Osteoblast (primary cell): ENCODE data around the gene TMEM245. TPM values are rescaled to one million over a fixed set of nuclear protein-coding genes. Genes with fewer than 3 reads are reported as not detected.

Experiments
- DNase-seq: peaks from one replicate; pipeline ENCODE4 v3.0.0; 2011; ENCODE audit warnings: low spot score, mixed read lengths; ENCODE audit not compliant: insufficient read length; ENCODE audit errors: missing footprints
- H2AFZ ChIP-seq: 2 replicates; pipeline ENCODE4 v1.6.0; 2011; ENCODE audit warnings: mild to moderate bottlenecking, low read length
- H3K27ac ChIP-seq: 2 replicates; pipeline ENCODE4 v1.5.1; 2011; ENCODE audit warnings: mild to moderate bottlenecking, low read depth, low read length, moderate library complexity
- H3K27me3 ChIP-seq: 2 replicates; pipeline ENCODE4 v1.6.0; 2012; ENCODE audit warnings: mild to moderate bottlenecking, control low read depth, inconsistent platforms, low read length, moderate library complexity; ENCODE audit not compliant: insufficient read depth
- H3K36me3 ChIP-seq: 2 replicates; pipeline ENCODE4 v1.5.1; 2011; ENCODE audit warnings: mild to moderate bottlenecking, low read length, control low read depth, moderate library complexity; ENCODE audit not compliant: insufficient read depth
- H3K4me1 ChIP-seq: 2 replicates; pipeline ENCODE4 v1.5.1; 2011; ENCODE audit warnings: mild to moderate bottlenecking, low read length, control low read depth, moderate library complexity; ENCODE audit not compliant: insufficient read depth
- H3K4me2 ChIP-seq: 2 replicates; pipeline ENCODE4 v1.6.0; 2011; ENCODE audit warnings: mild to moderate bottlenecking, low read length; ENCODE audit not compliant: insufficient read depth
- H3K4me3 ChIP-seq: fragments of 200-600 bp; sonication (generic); 3 replicates; pipeline ENCODE4 v1.5.1; 2012; ENCODE audit warnings: mild to moderate bottlenecking, low read length, inconsistent platforms; ENCODE audit not compliant: insufficient read depth
- H3K79me2 ChIP-seq: 2 replicates; pipeline ENCODE4 v1.6.0; 2012; ENCODE audit warnings: mild to moderate bottlenecking, low read length, control low read depth, inconsistent platforms; ENCODE audit not compliant: insufficient read depth
- H3K9me3 ChIP-seq: 2 replicates; pipeline ENCODE4 v1.5.1; 2011; ENCODE audit warnings: low read depth, low read length, control low read depth
- H4K20me1 ChIP-seq: 2 replicates; pipeline ENCODE4 v1.6.0; 2012; ENCODE audit warnings: mild to moderate bottlenecking, low read length, control low read depth; ENCODE audit not compliant: insufficient read depth
- CTCF ChIP-seq: IDR thresholded peaks from 2 replicates; pipeline ENCODE4 v1.5.1; 2011; ENCODE audit warnings: mild to moderate bottlenecking, low read depth, low read length, moderate library complexity; ENCODE audit errors: extremely low read depth
- total RNA-seq: library from RNA; depleted of rRNA; stranded (reverse); fragments of >200 nt; gene quantifications from 2 replicates; pipeline ENCODE4 v1.2.3, GENCODE V29; 2012

The TMEM245 gene
- total RNA-seq, 1 donor: 45.2 TPM

DNA sequence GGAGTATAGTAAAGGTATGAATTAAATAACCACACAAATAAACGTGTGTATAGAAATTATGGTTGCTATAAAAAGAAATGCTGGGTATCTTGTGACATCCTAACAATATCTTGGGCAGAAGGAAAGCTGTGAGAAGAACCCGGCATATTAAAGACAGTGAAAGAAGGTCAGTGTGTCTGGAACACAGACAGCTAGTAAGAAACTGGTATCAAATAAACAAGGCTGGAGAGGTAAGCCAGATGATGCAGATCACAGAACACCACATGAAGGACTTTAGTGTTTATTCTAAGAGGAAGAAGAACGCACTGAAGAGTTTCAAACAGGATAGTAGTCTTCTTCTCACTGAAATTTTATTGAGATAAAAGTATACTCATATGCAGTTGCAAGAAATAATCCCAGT lies 24.4 kb downstream of the TMEM245 start:
- peaks cover 31% of the 10 kb centered on the region for H3K4me1 ChIP-seq
- H3K27me3 ChIP-seq: no peaks in the 10 kb centered on the region
- H3K79me2 ChIP-seq: peaks cover 76% of the 10 kb centered on the region
- no peak for DNase-seq
- H3K4me3 ChIP-seq: no peak overlapping the region
- TF ChIP-seq CTCF: no peak
- H3K27ac ChIP-seq: no peak overlapping the region
- H3K9me3 ChIP-seq: no peaks in the 10 kb centered on the region
- H3K36me3 ChIP-seq: peaks cover 22% of the 10 kb centered on the region
- no peak overlapping the region for H3K4me2 ChIP-seq
- peaks cover 48% of the 10 kb centered on the region for H4K20me1 ChIP-seq
- no peak overlapping the region for H2AFZ ChIP-seq

DNA sequence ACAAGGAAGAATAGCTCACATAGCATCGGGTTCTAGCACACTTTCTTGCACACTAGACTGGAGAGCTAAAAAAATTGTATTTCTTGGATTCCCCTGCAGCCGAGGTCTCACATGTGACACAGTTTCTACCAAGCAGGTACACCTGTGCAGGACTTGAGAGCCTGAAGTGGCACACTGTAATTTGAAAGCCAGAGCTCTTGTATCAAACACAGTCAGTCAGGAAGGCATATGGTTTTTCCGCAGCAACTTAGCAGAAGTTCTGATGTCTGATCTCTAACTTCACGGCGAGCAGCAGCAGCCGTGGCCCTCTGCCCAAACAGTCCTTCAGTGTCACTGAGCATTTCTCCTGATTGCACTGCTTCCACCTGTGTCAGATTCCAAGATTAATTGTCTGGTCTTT lies 25.5 kb downstream of the TMEM245 start:
- Histone ChIP-seq H3K27ac (no peak overlapping the region), H3K9me3 (no peaks in the 10 kb centered on the region), H3K36me3 (peaks cover 15% of the 10 kb centered on the region), H3K4me3 (no peak overlapping the region), H3K27me3 (no peaks in the 10 kb centered on the region), H3K4me1 (peaks cover 25% of the 10 kb centered on the region), H3K79me2 (peaks cover 68% of the 10 kb centered on the region), H2AFZ (no peak overlapping the region), H4K20me1 (peaks cover 39% of the 10 kb centered on the region), H3K4me2 (no peak overlapping the region)
- TF ChIP-seq CTCF: no peak
- DNase-seq: no peak

- no peak for TF ChIP-seq CTCF
- Histone ChIP-seq H3K27me3 (no peaks in the 10 kb centered on the region), H3K9me3 (no peaks in the 10 kb centered on the region), H3K4me1 (peaks cover 8% of the 10 kb centered on the region), H4K20me1 (peaks cover 25% of the 10 kb centered on the region), H3K79me2 (peaks cover 62% of the 10 kb centered on the region), H3K27ac (no peak overlapping the region), H3K36me3 (peaks cover 20% of the 10 kb centered on the region), H2AFZ (no peak overlapping the region), H3K4me3 (no peak overlapping the region), H3K4me2 (no peak overlapping the region)
- DNase-seq: no peak
These were observed 27.2 kb downstream of the TMEM245 start for GRCh38 chr9:109092587-109092986.

- Histone ChIP-seq H3K27me3 (no peaks in the 10 kb centered on the region), H3K36me3 (peaks cover 24% of the 10 kb centered on the region), H3K4me1 (peaks cover 7% of the 10 kb centered on the region), H3K79me2 (peaks cover 59% of the 10 kb centered on the region), H4K20me1 (peaks cover 23% of the 10 kb centered on the region), H3K4me3 (no peak overlapping the region), H3K27ac (no peak overlapping the region), H3K9me3 (no peaks in the 10 kb centered on the region), H3K4me2 (no peak overlapping the region), H2AFZ (no peak overlapping the region)
- peak; percentile 3 for DNase-seq
- no peak for TF ChIP-seq CTCF
These were observed 27.6 kb downstream of the TMEM245 start for GRCh38 chr9:109092051-109092580.
